NCI-H2227 (cell line): ENCODE results near the gene KRT6C.
"Not testable (repeated sequence)": the region's sequence is repeated elsewhere in the genome, so short reads cannot be mapped to it uniquely, and the experiment has no call there.

Source experiments
- DNase-seq: peaks from one replicate; lab custom pipeline; 2025; ENCODE audit not compliant: unreplicated experiment; lab: John Stamatoyannopoulos, UW

The KRT6C gene

DNA sequence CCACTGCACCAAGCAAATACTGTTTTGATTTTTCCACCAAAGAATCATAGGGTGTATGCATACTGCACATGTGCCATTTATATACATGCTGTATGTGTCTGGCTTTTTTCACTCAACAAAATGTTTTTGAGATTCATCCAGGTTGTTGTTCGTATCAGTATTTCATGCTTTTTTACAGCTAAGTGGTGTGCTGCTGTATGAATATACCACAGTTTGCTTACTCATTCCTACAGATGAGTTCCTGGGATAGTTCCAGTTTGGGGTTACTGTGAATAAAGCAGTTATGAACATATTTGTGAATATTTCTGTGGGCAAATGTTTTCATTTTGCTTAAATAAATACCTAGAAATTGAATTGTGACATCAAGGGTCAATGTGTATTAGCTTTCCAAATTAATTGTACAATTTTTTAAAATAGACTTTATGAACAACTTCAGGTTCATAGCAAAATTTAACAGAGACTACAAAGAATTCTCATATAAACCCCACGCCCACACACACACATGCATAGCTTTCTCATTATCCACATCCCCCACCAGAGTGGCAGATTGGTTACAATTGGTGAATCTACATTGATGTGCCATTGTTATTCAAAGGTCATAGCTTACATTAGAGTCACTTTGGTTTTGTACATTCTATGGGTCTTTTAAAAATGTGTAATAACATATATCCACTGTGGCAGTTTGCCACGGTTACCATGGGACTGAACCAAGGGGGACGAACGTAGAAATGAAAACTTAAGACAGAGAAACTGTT is 26.4 kb upstream of the KRT6C start:
- no peak for DNase-seq

DNA sequence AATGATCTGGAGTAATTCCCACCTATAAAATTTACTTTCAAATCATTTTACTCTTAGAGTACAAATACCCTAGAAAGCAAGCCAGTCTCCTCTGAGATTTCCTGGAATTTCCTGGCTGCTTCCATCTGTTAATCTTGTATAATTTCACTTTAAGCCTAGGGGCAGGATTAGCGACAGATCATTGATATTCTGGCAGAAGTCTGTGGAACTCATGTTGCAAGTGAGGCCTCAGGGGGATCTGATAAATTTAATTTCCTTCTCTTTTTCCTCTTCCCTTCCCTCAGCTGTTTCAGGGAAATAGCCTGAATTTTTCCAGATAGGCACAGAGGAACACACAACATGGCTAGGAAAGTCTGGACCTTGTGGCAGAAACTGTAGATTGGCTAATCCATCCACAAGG is 25.3 kb upstream of the KRT6C start:
- DNase-seq: no peak

DNA sequence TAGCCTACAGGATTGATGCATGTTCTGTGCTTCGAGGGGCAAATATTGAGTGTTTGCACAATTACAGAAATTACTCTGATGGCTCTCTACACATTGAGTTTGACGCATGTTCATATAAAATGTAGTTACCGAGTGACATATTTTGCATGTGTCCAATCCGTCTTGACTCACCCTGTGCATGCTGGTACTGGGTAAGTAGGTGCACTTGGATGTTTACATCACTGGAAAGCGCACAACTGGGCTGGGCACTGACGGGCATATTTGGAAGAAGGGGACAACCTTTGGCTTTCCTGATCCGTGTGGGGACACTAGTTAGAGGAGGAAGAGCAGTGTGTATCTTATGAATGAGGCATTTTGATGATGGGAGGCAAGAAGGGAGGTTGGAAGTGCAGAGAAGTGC is 24.4 kb upstream of the KRT6C start:
- DNase-seq: no peak

DNA sequence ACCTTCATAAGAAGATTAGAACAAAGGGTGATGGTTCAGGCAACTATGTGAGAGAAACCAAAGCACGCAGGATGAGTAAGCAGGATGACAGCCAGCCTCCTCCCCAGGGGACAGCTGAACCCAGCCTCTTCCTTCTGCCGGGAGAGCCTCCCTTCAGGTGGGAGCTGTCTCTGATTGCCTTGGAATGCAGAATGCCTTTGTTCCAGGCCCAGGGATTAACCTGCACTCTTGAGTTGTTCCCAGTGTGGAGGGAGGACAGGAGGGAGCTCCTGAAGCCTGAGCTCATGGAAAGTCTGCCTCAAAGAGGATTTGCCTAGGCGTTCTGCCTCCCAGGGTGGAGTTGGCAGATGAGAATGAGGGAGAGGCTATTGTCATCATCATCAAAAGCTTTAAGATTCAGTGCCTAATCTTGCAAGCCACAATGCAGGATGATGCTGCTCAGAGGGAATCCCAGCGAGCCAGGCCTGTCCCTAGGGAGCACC is 23.0 kb upstream of the KRT6C start:
- no peak for DNase-seq

DNA sequence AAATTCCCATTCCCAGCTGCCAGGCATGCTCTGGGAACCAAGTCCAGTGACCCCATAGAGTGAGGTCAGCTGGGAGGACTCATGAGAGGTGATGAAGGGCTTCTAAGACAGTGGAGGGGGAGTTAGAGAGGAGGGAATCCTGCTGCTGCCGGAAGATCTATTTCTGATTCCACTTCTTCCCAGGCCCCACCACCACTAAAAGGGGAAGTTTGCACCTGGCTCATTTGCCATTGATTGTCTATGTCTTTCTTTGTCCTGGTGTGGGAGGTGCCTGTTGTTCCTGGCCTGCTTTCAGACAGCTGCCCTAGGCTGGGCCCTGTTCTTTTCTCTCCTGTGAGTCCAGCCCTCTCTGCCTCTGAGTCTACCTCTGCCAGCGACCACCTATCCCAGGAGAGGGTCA is 22.4 kb upstream of the KRT6C start:
- DNase-seq: no peak

DNA sequence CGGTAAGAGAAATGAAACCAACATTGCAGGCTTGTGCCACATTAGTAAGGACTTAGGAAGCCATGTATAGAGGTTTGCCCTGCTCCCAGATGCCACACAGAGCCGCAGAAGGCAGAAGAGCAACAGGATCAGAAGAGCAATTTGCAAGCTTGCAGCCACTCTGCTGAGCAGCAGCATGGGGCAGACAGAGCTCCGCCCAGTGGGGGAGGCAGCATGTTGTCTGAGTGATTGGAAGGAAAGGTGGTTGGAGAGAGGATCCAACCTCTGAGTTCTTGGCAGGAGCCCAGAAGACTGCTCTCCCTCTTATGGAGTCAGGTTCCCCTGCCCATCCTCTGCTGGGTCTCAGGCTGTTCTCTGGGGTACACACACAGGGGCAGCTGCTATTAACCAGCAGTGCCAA is 21.8 kb upstream of the KRT6C start:
- peak; percentile 64 for DNase-seq

DNA sequence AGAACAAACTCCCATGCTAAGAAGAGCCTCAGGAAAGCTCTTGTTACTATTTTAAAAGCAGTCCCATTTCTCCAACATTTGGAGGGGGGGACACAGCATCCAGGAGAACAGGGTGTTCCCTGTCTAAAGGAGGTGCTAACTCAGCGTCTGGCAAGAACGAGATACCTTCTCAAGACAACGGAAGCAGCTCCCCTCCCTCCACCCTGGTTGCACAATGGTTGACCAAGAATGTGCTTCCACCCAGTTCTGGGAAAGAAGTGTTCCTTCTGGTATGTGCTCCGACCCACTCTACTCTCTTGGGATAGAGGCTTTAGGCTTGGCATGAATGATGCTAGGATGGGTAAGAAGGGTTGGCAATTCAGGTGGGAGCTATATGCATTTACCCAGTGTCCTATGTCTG is 20.9 kb upstream of the KRT6C start:
- no peak for DNase-seq

DNA sequence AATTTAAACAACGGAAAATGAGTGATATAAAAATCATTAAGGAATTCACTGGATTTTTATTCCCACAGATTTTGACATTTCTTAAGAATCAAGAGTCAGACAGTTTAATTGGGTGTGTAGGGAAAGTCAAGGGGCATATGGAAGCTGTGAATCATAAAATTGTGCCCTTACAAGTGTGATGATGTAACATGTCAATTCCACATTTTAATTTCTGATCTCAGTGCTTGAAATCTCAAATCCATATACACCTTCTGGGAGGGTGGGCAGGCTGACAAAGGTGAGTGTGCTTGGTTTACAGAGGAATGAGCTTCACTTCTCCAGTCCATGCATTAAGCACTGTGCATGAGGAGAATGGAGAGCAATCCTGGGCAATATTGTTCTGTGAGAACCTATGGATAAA is 20.5 kb upstream of the KRT6C start:
- DNase-seq: no peak

DNA sequence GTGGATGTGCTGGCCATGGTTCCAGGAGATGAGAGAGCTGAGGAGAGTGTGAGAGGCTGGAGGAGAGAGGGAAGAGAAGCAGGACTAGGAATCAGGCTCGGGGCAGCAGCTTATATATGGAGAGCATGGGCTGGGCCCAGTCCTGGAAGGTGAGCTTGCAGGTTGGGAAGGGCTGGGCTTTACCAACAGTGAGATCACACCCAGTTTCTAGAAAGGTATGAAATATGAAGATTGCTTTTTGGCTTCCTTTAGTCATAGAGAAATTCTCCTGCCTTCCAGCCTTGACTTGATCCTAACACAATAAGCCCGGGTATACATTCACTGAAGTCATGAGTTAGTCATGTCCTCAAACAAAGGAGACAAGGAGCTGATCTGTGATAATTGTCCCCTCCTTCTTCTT is 19.6 kb upstream of the KRT6C start, which contains the start of gene KRT6A:
Gene KRT6A (minus strand): TSS at position 86 of the 400 bp plus-strand sequence. CDS start 69 bp downstream, at position 17.
- DNase-seq: no peak

DNA sequence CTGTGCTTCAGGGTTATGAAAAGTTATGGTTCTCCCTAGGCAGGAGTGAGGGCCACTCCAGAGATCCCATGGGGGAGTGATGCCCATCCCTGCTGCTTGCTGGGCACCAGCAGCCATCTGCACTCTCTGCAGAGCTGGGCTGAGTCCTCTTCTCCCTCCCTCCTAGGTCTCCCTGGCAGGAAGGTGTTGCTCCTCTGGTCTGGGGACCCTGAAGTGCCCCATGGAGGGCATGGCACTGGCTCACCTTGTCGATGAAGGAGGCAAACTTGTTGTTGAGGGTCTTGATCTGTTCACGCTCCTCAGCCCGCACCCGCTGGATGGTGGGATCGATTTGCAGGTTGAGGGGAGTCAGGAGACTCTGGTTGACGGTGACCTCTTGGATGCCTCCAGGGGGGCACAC is 18.8 kb upstream of the KRT6C start:
- DNase-seq: not testable (repeated sequence)

DNA sequence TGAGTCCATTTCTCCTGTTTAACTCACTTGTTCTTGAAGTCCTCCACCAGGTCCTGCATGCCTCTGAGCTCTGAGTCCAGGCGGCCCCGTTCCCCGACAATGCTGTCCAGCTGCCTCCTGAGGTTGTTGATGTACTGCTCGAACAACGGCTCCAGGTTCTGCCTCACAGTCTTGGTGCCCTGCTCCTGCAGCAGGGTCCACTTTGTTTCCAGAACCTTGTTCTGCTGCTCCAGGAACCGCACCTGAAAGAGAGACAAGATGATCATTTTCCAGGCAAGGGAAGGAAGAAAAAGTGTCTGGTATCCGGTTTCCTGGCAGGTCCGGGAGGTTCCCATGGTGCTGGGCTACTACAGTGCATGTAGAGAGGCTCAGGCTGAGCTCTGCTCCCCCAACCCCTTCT is 17.9 kb upstream of the KRT6C start:
- DNase-seq: not testable (repeated sequence)

DNA sequence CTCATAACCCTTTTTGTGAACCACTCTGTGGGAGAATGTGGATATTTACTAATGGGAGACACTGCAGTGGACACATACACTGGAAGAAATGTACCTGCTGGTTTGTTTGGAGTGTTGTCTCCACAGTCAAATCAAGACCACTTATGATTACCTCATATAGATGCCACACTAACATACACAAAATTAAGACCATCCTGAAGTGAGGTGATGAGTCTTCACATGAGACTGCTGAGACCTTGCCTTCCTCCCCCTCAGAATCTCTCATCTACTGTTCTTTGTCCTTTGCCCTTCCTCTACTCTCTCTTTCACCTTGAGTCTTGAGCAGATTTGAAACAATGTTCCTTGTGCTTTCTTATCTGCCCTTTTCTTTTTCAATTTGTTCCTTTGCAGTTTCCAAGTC is 15.1 kb upstream of the KRT6C start:
- DNase-seq: no peak

DNA sequence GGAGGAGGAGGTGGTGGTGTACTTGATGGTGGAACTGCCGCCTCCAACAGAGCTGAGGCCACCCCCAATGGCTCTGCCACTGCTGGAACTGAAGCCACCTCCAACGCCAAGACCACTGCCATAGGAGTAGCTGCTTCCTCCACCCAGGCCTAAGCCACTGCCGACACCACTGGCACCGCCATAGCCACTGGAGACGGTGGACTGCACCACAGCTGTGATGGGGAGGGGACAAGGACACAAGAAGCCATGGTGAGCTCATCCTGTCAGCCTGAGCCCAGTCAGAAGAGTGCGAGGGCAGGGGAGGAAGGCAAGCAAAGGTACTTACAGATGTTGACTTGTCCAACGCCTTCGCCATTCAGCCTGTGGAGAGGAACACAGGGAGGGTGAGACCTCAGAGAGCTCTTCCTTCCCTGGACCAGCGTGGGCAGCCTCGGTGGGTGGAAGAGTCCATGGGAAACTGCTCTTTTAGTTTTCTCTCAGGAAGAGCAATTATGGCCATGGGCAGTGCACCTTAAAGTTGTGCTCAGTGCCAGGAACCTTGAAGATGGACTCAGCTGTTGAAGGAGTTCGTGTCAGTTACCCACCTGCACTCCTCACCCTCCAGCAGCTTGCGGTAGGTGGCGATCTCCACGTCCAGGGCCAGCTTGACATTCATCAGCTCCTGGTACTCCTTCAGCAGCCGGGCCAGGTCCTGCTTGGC is 14.3 kb upstream of the KRT6C start:
- not testable (repeated sequence) for DNase-seq

DNA sequence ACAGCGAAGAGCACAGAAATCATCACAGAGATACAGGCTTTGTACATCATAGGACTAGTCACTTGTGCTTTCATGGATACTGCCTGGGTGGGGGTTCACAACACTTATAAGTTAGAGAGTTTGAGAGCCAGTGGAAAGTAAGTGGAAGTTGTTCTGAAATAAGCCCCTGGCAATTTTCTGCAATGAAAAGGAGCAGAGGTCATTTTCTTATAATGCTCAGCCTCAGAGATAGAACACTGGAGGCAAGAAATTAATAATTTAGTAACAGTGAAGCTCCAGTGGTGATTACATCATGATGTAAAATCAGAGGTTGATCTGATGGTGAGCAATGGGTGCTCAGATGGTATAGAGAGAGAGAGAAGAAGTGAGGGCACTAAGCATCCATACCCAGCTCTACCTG is 13.6 kb upstream of the KRT6C start:
- DNase-seq: no peak

DNA sequence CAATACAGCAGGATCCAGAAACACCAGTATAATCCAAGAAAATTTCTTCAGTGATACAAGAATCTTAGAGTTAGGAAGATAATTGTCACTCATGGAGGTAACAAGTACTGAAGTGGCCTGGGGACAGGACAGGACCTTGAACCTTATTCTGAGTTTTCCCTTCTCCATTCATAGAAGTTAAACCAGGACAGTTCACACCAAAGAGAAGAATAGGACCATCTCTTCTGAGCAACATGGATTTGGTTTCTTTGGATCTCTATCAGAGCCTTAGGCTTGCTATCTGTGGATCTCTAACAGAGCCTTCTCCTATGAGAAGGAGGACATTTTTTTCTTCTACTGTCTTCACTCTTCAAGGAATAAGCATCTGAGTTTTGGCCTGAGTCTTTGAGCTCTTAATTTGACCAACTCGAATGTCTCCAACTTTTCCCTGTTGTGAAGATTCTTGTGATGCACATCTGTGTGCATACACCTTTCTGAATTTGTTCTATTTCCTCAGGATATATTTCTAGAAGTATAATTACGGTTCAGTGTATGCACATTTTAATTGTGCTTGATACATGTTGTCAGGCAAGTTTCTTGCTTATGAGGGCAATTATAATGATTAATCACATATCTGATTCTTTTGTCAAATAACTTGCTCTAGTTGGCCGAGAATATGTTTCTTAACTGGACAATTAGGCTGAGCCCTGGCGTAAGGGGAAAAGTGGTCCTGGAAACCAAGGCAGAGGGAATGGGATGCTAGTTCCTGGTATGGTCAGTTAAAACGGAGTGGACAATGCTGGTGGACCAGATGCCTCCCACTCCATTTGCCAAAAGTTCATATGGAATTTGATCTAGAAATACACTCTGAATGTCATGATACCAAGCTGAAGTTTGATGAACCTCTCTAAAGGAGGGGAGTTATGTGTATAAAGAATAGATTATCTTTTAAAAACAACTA is 12.8 kb upstream of the KRT6C start:
- no peak for DNase-seq

DNA sequence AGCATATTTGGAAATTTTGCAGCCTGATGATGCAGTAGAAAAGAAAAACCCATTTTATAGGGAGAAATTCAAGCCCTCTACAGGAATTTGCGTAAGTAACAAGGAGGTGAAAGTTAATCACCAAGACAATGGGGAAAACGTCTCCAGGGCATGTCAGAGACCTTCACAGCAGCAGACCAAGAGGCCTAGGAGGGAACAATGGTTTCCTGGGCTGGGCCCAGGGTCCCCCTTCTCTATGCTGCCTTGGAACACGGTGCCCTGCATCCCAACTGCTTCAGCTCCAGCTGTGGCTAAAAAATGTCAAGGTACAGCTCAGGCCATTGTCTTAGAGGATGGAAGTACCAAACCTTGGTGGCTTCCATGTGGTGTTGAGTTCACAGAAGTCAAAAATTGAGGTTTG is 6.5 kb upstream of the KRT6C start:
- DNase-seq: no peak

DNA sequence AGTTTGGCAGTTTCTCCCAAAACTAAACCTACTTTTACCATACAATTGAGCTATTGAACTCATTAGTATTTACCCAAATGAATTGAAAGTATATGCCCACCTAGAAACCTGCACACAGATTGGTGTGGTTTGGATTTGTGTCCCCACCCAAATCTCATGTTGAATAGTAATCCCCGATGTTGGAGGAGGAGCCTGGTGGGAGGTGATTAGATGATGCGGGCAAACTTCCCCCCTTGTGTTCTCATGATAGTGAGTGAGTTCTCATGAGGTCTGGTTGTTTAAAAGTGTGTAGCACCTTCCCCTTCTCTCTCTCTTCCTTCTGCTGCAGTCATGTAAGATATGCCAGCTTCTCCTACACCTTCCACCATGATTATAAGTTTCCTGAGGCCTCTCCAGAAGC is 4.0 kb upstream of the KRT6C start:
- no peak for DNase-seq

DNA sequence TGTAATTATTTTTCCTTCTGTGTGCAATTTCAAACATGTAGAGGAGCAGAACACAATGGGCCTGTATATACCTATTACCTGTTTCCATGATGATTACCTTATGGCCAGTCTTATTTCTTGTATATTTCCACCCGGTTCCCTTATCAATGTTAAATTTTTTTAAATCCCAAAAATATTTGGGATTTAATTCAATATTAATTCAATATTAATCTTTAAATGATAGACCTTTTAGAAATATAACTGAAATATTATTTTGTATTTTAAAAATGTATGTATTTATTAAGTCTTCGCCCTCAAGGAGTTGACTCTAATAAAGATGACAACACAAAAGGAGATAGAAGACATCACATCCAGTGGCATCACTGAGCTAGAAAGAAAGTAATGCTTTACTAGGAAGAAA is 607 bp upstream of the KRT6C start:
- DNase-seq: no peak

DNA sequence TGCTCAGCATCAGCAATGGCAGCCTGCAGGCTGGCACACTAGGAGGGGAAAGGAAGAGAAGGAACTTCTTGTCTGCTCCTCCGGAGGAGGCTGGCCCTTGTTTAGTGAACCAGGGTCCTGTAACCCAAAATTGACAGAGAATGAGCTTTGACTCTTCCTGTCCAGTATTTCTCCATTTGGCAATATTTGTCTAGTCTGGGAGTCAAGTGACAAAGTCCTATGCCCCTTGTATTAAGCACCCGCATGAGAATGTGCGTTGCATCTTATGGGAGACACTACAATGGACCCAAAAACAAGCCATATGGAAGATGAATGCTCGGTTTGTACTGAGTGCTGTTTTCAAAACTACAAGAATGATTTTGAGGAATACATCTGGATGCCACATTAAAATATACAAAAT is 3.8 kb downstream of the KRT6C start:
- DNase-seq: no peak

DNA sequence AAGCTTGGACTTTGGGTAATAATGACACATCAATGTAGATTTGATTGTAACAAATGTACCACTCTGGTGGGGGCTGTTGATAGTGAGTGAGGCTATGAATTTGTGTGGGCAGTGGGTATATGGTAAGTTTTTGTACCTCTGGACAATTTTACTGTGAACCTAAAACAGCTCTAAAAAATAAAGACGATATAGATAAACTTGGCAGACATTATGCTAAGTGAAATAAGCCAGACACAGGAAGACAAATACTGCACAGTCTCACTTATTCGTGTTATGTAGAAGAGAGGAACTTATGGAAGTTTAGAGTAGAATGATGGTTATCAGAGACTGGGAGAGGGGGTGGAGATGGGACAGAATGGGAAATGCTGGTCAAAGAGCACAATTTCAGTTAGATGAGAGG is 8.7 kb downstream of the KRT6C start:
- no peak for DNase-seq

DNA sequence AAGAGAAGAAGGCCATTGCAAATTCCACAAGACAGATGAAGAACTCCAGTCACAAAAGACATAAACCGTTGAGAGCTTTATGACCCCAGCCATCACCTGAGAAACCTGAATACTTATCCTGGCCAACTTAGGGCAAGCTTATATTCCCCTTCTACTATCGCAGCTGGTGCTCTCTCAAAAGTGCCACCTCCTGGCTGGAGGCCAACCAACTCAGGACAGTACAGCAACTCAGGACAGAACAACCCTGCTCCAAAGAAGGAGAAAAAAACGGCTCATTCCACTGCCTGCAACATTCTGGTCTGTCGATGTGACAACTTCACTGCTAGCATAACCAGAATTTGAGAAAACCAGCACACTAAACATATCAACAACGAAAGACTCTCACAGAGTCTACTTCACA is 11.9 kb downstream of the KRT6C start:
- no peak for DNase-seq
